HepG2 (cell line): ENCODE measurements around the gene UQCRC2. TPM values are rescaled to one million over a fixed set of nuclear protein-coding genes. Genes with fewer than 3 reads are reported as not detected.

Source experiments
- ARHGAP35 ChIP-seq: sonication (generic); formaldehyde crosslinking; IDR thresholded peaks from 2 replicates; pipeline ENCODE4 v1.9.0; 2022; ENCODE audit warnings: mild to moderate bottlenecking, inconsistent platforms, moderate library complexity, missing genetic modification reagents, borderline replicate concordance
- BCL6 ChIP-seq: IDR thresholded peaks from 2 replicates; pipeline ENCODE4 v1.6.1; 2016; ENCODE audit warnings: missing genetic modification reagents, missing compliant biosample characterization
- DR1 ChIP-seq: sonication (generic); formaldehyde crosslinking; IDR thresholded peaks from 2 replicates; pipeline ENCODE4 v1.8.0; 2021; ENCODE audit warnings: mild to moderate bottlenecking, missing genetic modification reagents, inconsistent platforms
- GMEB2 ChIP-seq: IDR thresholded peaks from 2 replicates; pipeline ENCODE4 v1.6.1; 2016; ENCODE audit warnings: missing biosample characterization, missing genetic modification reagents, low read depth
- HNRNPH1 ChIP-seq: fragments of 200-400 bp; formaldehyde crosslinking; optimal IDR thresholded peaks from 2 replicates; pipeline ENCODE3; 2017; ENCODE audit warnings: mild to moderate bottlenecking, low read depth, low read length
- KLF16 ChIP-seq, 2 experiments: sonication (generic) in 1 of 2; formaldehyde crosslinking in 1 of 2; IDR thresholded peaks; 2 replicates each; pipeline versions ENCODE4 v1.6.1 to v1.8.0; 2016 to 2023; ENCODE audit warnings: missing genetic modification reagents in 2 of 2, missing compliant biosample characterization in 1 of 2
- MATR3 ChIP-seq: sonication (generic); formaldehyde crosslinking; IDR thresholded peaks from 2 replicates; pipeline ENCODE4 v1.4.0; 2020; ENCODE audit warnings: missing genetic modification reagents
- NCOA2 ChIP-seq: sonication (generic); formaldehyde crosslinking; IDR thresholded peaks from 2 replicates; pipeline ENCODE4 v1.8.0; 2022; ENCODE audit warnings: inconsistent platforms
- NR2F1 ChIP-seq, 2 experiments: fragments of 450-650 bp in 1 of 2; formaldehyde crosslinking in 1 of 2; IDR thresholded peaks; 2 replicates each; pipeline versions ENCODE4 v1.5.0 to v1.6.1; 2016 to 2020; ENCODE audit warnings: mild to moderate bottlenecking in 1 of 2, missing compliant biosample characterization in 1 of 2, missing genetic modification reagents in 1 of 2, moderate library complexity in 1 of 2
- RFX5 ChIP-seq: IDR thresholded peaks from 2 replicates; pipeline ENCODE4 v1.6.1; 2011; ENCODE audit warnings: low read depth, low read length, improper control_type of control experiment
- SRY ChIP-seq: sonication (generic); formaldehyde crosslinking; IDR thresholded peaks from 2 replicates; pipeline ENCODE4 v1.8.0; 2022; ENCODE audit warnings: mild to moderate bottlenecking, missing genetic modification reagents
- ZBTB1 ChIP-seq: sonication (generic); formaldehyde crosslinking; IDR thresholded peaks from 2 replicates; pipeline ENCODE4 v1.4.0; 2020; ENCODE audit warnings: missing genetic modification reagents, borderline replicate concordance
- ZNF180 ChIP-seq: sonication (generic); formaldehyde crosslinking; IDR thresholded peaks from 2 replicates; pipeline ENCODE4 v1.4.0; 2020; ENCODE audit warnings: low read depth, missing genetic modification reagents, borderline replicate concordance
- ZNF564 ChIP-seq: sonication (generic); formaldehyde crosslinking; IDR thresholded peaks from 2 replicates; pipeline ENCODE4 v1.8.1; 2023; ENCODE audit warnings: mild to moderate bottlenecking, missing genetic modification reagents
- ZNF629 ChIP-seq: sonication (generic); formaldehyde crosslinking; conservative IDR thresholded peaks from 2 replicates; pipeline ENCODE4 v1.5.0; 2020; ENCODE audit warnings: missing genetic modification reagents
- ZNF703 ChIP-seq: sonication (generic); formaldehyde crosslinking; IDR thresholded peaks from 2 replicates; pipeline ENCODE4 v1.5.1; 2020; ENCODE audit warnings: missing genetic modification reagents, mild to moderate bottlenecking, moderate library complexity, borderline replicate concordance
- ZNF781 ChIP-seq: sonication (generic); formaldehyde crosslinking; IDR thresholded peaks from 2 replicates; pipeline ENCODE4 v1.5.1; 2020; ENCODE audit warnings: borderline replicate concordance, mild to moderate bottlenecking, missing genetic modification reagents; ENCODE audit errors: not compliant biosample characterization
- ZNF816 ChIP-seq: sonication (generic); formaldehyde crosslinking; IDR thresholded peaks from 2 replicates; pipeline ENCODE4 v1.8.0; 2022; ENCODE audit warnings: missing genetic modification reagents, mild to moderate bottlenecking, borderline replicate concordance
- polyA plus RNA-seq, 8 experiments: library from polyadenylated mRNA; depleted of rRNA in 3 of 8; stranded (reverse) in 7 of 8; unstranded in 1 of 8; fragments of >200 nt; fragmentation: Illumina TruSeq in 4 of 8; extraction: Trizol in 4 of 8; gene quantifications; 2 replicates each; pipeline versions ENCODE4 v1.2.1 to v1.2.3, GENCODE V29; 2011 to 2016; ENCODE audit warnings: low read depth in 4 of 8, missing spikeins in 1 of 8, mixed read lengths in 1 of 8; ENCODE audit not compliant: insufficient read depth in 1 of 8
- total RNA-seq, 5 experiments: library from RNA; depleted of rRNA; stranded (reverse); fragments of >200 nt; fragmentation: Illumina TruSeq; extraction: Trizol; gene quantifications; 2 replicates each; pipeline ENCODE4 v1.2.3, GENCODE V29; 2016; ENCODE audit warnings: low read depth in 1 of 5
- TF ChIP-seq, protein P1 (sequence below): sonication (generic); formaldehyde crosslinking; IDR thresholded peaks from 2 replicates; pipeline ENCODE4 v1.4.0; 2020; ENCODE audit warnings: missing genetic modification reagents
- TF ChIP-seq, protein P2 (sequence below): IDR thresholded peaks from 2 replicates; pipeline ENCODE4 v1.6.1; 2016; ENCODE audit warnings: low read depth, control low read depth

UQCRC2 gene
- total and polyA plus RNA-seq, 2 of the 13 experiments (the other 11 are each of a cell fraction or from before 2014, with no cell fraction given), result 442 to 536 TPM

DNA sequence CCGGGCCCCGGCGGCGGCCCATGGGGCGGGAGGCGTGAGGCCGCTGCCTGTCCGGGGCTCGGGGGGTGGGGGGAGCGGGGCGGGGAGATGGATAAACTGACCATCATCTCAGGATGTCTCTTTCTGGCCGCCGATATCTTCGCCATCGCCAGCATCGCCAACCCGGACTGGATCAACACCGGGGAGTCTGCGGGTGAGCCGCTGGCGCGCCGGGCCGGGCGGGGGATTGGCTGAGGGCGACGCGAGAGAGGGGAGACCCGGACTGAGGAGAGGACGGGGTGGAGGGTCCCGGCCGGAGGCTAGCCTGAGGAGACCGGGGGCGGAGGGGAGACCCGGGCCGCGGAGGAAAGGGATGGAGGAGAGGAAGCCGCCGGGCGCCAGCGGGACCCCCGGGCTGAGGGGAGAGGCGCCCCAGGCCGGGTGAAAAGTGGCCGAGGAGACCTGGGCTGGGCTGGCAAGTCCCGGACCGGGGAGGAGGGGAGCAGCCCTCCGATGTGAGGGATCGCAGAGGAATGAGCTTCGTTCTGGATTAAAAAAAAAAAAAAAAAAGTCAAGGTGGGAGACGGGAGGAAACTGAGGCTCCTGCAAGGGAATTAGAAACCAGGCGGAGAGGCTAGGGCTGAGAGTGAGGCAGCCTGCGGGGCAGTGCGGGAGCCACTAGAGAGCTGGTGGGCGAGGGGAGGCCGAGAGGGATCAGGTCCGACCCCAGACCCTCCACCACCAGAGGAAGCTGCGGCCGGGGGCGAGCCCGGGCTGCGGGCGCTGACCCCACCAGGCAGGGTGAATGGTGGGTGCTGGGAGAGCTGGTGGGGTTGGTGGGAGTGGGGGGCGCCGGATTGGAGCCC lies 55.3 kb downstream of the UQCRC2 start (continued):
- no peak; a peak in 1 of 4 replicates for TF ChIP-seq KLF16 (CRISPR knock-in tag; IDR thresholded peaks at IDR 0.05)
- no peak for TF ChIP-seq ZBTB1 (CRISPR knock-in tag)
- TF ChIP-seq RFX5, result no peak
- TF ChIP-seq HNRNPH1, result no peak
- no peak for TF ChIP-seq ZNF703 (CRISPR knock-in tag)
- TF ChIP-seq MATR3 (CRISPR knock-in tag), result no peak
- no peak for TF ChIP-seq BCL6 (CRISPR knock-in tag)
- TF ChIP-seq ARHGAP35 (CRISPR knock-in tag), result peak; percentile 49; the same call in 1 of the 2 replicates
- TF ChIP-seq ZNF629, result no peak
- TF ChIP-seq, protein P1, sequence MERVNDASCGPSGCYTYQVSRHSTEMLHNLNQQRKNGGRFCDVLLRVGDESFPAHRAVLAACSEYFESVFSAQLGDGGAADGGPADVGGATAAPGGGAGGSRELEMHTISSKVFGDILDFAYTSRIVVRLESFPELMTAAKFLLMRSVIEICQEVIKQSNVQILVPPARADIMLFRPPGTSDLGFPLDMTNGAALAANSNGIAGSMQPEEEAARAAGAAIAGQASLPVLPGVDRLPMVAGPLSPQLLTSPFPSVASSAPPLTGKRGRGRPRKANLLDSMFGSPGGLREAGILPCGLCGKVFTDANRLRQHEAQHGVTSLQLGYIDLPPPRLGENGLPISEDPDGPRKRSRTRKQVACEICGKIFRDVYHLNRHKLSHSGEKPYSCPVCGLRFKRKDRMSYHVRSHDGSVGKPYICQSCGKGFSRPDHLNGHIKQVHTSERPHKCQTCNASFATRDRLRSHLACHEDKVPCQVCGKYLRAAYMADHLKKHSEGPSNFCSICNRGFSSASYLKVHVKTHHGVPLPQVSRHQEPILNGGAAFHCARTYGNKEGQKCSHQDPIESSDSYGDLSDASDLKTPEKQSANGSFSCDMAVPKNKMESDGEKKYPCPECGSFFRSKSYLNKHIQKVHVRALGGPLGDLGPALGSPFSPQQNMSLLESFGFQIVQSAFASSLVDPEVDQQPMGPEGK (CRISPR knock-in tag), result peak; percentile 29; the same call in 1 of the 2 replicates
- TF ChIP-seq ZNF564, result peak; percentile 45; the same call in 1 of the 2 replicates
- 0 out of 2 replicates have a peak, but pooled peaks have one; percentile 29 for TF ChIP-seq SRY
- TF ChIP-seq, protein P2, sequence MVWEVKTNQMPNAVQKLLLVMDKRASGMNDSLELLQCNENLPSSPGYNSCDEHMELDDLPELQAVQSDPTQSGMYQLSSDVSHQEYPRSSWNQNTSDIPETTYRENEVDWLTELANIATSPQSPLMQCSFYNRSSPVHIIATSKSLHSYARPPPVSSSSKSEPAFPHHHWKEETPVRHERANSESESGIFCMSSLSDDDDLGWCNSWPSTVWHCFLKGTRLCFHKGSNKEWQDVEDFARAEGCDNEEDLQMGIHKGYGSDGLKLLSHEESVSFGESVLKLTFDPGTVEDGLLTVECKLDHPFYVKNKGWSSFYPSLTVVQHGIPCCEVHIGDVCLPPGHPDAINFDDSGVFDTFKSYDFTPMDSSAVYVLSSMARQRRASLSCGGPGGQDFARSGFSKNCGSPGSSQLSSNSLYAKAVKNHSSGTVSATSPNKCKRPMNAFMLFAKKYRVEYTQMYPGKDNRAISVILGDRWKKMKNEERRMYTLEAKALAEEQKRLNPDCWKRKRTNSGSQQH (CRISPR knock-in tag), result no peak; the same call in 1 of the 2 replicates
- no peak for TF ChIP-seq NR2F1 (CRISPR knock-in tag; IDR thresholded peaks at IDR 0.05)
- TF ChIP-seq ZNF781 (CRISPR knock-in tag), result peak; percentile 73
- no peak for TF ChIP-seq DR1 (CRISPR knock-in tag)
- 0 out of 2 replicates have a peak, but pooled peaks have one; percentile 20 for TF ChIP-seq ZNF180
- TF ChIP-seq NCOA2 (CRISPR knock-in tag), result no peak
- peak; percentile 84; the same call in 1 of the 2 replicates for TF ChIP-seq ZNF816
- TF ChIP-seq GMEB2 (CRISPR knock-in tag), result no peak
